GM18873 (cell line): ENCODE measurements around the gene CDS1.

ENCODE experiments used
- ATAC-seq: cut with Tn5 transposase; IDR thresholded peaks from one replicate; pipeline ENCODE4 v1.9.1; 2021; ENCODE audit warnings: mild to moderate bottlenecking, moderate library complexity, moderate number of reproducible peaks; ENCODE audit not compliant: unreplicated experiment, low FRiP score

Gene CDS1

DNA sequence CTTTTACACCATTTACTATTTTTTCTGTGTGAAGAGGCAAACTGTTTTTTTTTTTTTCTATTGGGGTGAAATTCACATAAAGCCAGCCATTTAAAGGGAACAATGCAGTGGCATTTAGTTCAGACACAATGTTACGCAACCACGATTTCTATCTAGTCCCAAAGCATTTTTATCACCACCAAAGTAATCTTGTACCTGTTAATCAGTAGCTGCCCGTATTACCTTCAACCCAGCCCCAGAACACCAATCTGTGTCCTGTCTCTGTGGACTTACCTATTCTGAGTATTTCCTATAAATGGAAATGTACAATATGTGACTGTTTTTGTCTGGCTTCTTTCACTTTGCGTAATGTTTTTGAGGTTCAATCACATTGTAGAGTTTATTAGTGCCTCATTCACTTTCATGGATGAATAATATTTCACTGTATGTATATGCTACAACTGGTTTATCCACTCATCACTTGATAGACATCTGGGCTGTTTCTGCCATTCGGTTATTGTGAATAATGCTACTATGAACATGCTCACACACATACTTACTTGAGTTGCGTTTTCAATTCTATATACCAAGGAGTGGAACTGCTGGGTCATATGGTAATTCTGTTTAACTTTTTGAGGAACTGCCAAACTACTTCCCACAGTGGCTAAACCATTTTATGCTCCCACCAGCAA is 116.2 kb downstream of the CDS1 start:
- no peak for ATAC-seq
